Measurements from ENCODE around the gene ATXN7. TPM values are rescaled to one million over a fixed set of nuclear protein-coding genes. Genes with fewer than 3 reads are reported as not detected.

ATXN7 gene
- total RNA-seq, 1 experiment from 2014 or later = 3.6 TPM

DNA sequence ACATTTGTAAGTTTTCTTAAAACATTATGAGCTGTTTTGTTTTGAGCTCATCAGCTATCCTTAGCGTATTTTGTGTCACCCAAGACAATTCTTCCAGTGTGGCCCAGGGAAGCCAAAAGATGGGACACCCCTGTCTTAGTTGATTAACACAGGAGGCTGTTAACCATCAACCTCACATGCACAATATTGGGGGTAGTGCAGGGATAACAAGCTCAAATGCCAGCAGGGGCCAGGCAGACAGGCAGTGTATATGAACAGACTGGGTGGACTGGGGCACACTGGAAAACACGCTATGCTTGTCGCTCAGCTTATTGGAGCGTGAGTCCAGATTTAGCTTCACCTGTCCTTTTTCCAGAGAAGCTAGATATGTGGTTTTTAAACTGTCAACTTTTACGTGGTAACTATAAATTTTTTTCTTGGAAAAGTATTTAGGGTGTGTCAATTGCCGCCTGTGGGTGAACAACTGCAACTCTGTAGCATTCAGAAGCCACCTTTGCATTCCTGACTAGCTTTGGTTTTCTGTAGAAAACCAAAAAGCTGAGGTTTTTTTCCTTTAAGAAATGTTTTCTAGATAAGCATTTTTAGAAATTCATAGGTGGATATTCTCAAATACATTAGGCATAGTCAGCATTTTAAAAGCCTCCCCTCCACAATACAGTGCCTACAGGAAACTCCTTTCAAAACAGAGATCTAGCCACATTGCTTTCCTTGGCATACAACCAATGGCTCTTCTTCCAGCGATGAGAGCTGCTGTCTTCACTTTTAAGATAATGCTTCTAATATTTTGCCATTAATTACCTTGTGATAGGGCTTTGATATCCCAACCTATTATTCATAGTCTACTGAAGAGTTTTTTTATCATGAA, 145.1 kb downstream of the ATXN7 start:
- no peak overlapping the region for H2AFZ ChIP-seq (ENCODE audit: low read length)
- ATAC-seq (no peak), DNase-seq (no peak)
- no TSS peak for BruUV-seq (replicated peaks)
- H3K9me3 ChIP-seq (ENCODE audit: low read length) = no peaks in the 10 kb centered on the region
- ChIA-PET CTCF (no interaction called here), POLR2A (ENCODE audit: unreplicated experiment) (interaction anchor here (0.6 to 0.7 kb wide), 3 partner anchors 41 to 1138 kb away, joined by 3 to 5 read pairs (median 3); no protein-coding TSS in a partner anchor)
- no peak overlapping the region for H3K27ac ChIP-seq (ENCODE audit: low read length)
- H3K36me3 ChIP-seq (ENCODE audit: low read depth, low read length) = peaks cover 35% of the 10 kb centered on the region
- no peaks in the 10 kb centered on the region for H3K9me2 ChIP-seq (replicated peaks; ENCODE audit: low read length)
- H3K9ac ChIP-seq (ENCODE audit: low read length) = no peak overlapping the region
- H3K79me2 ChIP-seq (ENCODE audit: low read length) = peaks cover 9% of the 10 kb centered on the region; the same call in 1 of the 2 replicates
- no peaks in the 10 kb centered on the region for H4K20me1 ChIP-seq (ENCODE audit: low read length)
- no peaks in the 10 kb centered on the region for H3F3A ChIP-seq (ENCODE audit: low read length, unreplicated experiment)
- intact Hi-C loops (cut with micrococcal nuclease) = no loop called here
- TF ChIP-seq EZH2 (IDR thresholded peaks at IDR 0.05; ENCODE audit: low read length, unreplicated experiment) = no peak
- TF ChIP-seq, protein P1, sequence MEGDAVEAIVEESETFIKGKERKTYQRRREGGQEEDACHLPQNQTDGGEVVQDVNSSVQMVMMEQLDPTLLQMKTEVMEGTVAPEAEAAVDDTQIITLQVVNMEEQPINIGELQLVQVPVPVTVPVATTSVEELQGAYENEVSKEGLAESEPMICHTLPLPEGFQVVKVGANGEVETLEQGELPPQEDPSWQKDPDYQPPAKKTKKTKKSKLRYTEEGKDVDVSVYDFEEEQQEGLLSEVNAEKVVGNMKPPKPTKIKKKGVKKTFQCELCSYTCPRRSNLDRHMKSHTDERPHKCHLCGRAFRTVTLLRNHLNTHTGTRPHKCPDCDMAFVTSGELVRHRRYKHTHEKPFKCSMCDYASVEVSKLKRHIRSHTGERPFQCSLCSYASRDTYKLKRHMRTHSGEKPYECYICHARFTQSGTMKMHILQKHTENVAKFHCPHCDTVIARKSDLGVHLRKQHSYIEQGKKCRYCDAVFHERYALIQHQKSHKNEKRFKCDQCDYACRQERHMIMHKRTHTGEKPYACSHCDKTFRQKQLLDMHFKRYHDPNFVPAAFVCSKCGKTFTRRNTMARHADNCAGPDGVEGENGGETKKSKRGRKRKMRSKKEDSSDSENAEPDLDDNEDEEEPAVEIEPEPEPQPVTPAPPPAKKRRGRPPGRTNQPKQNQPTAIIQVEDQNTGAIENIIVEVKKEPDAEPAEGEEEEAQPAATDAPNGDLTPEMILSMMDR (conservative IDR thresholded peaks at IDR 0.05; ENCODE audit: low read depth, low read length) = no peak
- TF ChIP-seq EZH2phosphoT487 (IDR thresholded peaks at IDR 0.05; ENCODE audit: borderline replicate concordance, low read length) = no peak
- peaks cover 7% of the 10 kb centered on the region; the same call in 1 of the 2 replicates for H3K4me1 ChIP-seq (ENCODE audit: insufficient read depth, low read length)
- no peak overlapping the region for H3K4me2 ChIP-seq (ENCODE audit: low read length)
- no peak overlapping the region for H3K4me3 ChIP-seq (ENCODE audit: low read length)
- H3K27me3 ChIP-seq (ENCODE audit: low read length) = no peaks in the 10 kb centered on the region

GRCh38 chr3:64009528-64009927, 145.9 kb downstream of the ATXN7 start:
- DNase-seq = no peak
- CTCF ChIA-PET = no interaction called here
- H2AFZ ChIP-seq (ENCODE audit: low read length) = no peak overlapping the region
- no peak for ATAC-seq
- no peak overlapping the region for H3K9ac ChIP-seq (ENCODE audit: low read length)
- TF ChIP-seq EZH2phosphoT487 (IDR thresholded peaks at IDR 0.05; ENCODE audit: borderline replicate concordance, low read length) (no peak), EZH2 (IDR thresholded peaks at IDR 0.05; ENCODE audit: low read length, unreplicated experiment) (no peak)
- TF ChIP-seq, protein P1 (conservative IDR thresholded peaks at IDR 0.05; ENCODE audit: low read depth, low read length) = no peak
- no peak overlapping the region for H3K4me2 ChIP-seq (ENCODE audit: low read length)
- no peak overlapping the region for H3K27ac ChIP-seq (ENCODE audit: low read length)
- H3K4me3 ChIP-seq (ENCODE audit: low read length) = no peak overlapping the region
- peaks cover 7% of the 10 kb centered on the region; the same call in 1 of the 2 replicates for H3K4me1 ChIP-seq (ENCODE audit: insufficient read depth, low read length)
- H3K9me3 ChIP-seq (ENCODE audit: low read length) = no peaks in the 10 kb centered on the region
- no TSS peak for BruUV-seq (replicated peaks)
- no peaks in the 10 kb centered on the region for H3F3A ChIP-seq (ENCODE audit: low read length, unreplicated experiment)
- H3K27me3 ChIP-seq (ENCODE audit: low read length) = no peaks in the 10 kb centered on the region
- POLR2A ChIA-PET (ENCODE audit: unreplicated experiment) = no interaction called here
- intact Hi-C loops (cut with micrococcal nuclease) = no loop called here
- H3K79me2 ChIP-seq (ENCODE audit: low read length) = peaks cover 9% of the 10 kb centered on the region; the same call in 1 of the 2 replicates
- H3K9me2 ChIP-seq (replicated peaks; ENCODE audit: low read length) = no peaks in the 10 kb centered on the region
- H4K20me1 ChIP-seq (ENCODE audit: low read length) = no peaks in the 10 kb centered on the region
- peaks cover 39% of the 10 kb centered on the region for H3K36me3 ChIP-seq (ENCODE audit: low read depth, low read length)

GRCh38 chr3:64010199-64010598, 146.5 kb downstream of the ATXN7 start:
- ChIA-PET CTCF (no interaction called here), POLR2A (ENCODE audit: unreplicated experiment) (no interaction called here)
- no peaks in the 10 kb centered on the region for H3F3A ChIP-seq (ENCODE audit: low read length, unreplicated experiment)
- intact Hi-C loops (cut with micrococcal nuclease) = no loop called here
- no peaks in the 10 kb centered on the region for H3K27me3 ChIP-seq (ENCODE audit: low read length)
- H3K36me3 ChIP-seq (ENCODE audit: low read depth, low read length) = peaks cover 39% of the 10 kb centered on the region
- H3K27ac ChIP-seq (ENCODE audit: low read length) = no peak overlapping the region
- no TSS peak for BruUV-seq (replicated peaks)
- no peak for TF ChIP-seq EZH2 (IDR thresholded peaks at IDR 0.05; ENCODE audit: low read length, unreplicated experiment)
- TF ChIP-seq, protein P1 (conservative IDR thresholded peaks at IDR 0.05; ENCODE audit: low read depth, low read length) = no peak
- no peak for TF ChIP-seq EZH2phosphoT487 (IDR thresholded peaks at IDR 0.05; ENCODE audit: borderline replicate concordance, low read length)
- peaks cover 7% of the 10 kb centered on the region; the same call in 1 of the 2 replicates for H3K4me1 ChIP-seq (ENCODE audit: insufficient read depth, low read length)
- no peak for ATAC-seq
- H3K4me2 ChIP-seq (ENCODE audit: low read length) = no peak overlapping the region
- no peaks in the 10 kb centered on the region for H4K20me1 ChIP-seq (ENCODE audit: low read length)
- no peak overlapping the region for H3K4me3 ChIP-seq (ENCODE audit: low read length)
- no peak for DNase-seq
- H3K79me2 ChIP-seq (ENCODE audit: low read length) = peaks cover 9% of the 10 kb centered on the region; the same call in 1 of the 2 replicates
- H3K9ac ChIP-seq (ENCODE audit: low read length) = no peak overlapping the region
- no peak overlapping the region for H2AFZ ChIP-seq (ENCODE audit: low read length)
- no peaks in the 10 kb centered on the region for H3K9me2 ChIP-seq (replicated peaks; ENCODE audit: low read length)
- no peaks in the 10 kb centered on the region for H3K9me3 ChIP-seq (ENCODE audit: low read length)
